Dendritic cell treated with granulocyte-macrophage colony-stimulating factor and Interleukin-4, amounts not matched to agents 40 ng/mL and 50 ng/mL, for 4 days (primary cell): Measurements from ENCODE around the gene TWIST2.

Experiments
- H3K27ac Mint-ChIP-seq: one replicate; pipeline ENCODE4 v1.8.0; 2022; ENCODE audit warnings: mild to moderate bottlenecking, mixed read lengths
- H3K27me3 Mint-ChIP-seq: one replicate; pipeline ENCODE4 v1.8.0; 2022; ENCODE audit warnings: mild to moderate bottlenecking, mixed read lengths
- H3K36me3 Mint-ChIP-seq: one replicate; pipeline ENCODE4 v1.8.0; 2022; ENCODE audit warnings: low read depth, mixed read lengths
- H3K4me1 Mint-ChIP-seq: one replicate; pipeline ENCODE4 v1.8.0; 2022; ENCODE audit warnings: low read depth, mixed read lengths
- H3K4me3 Mint-ChIP-seq: one replicate; pipeline ENCODE4 v1.8.0; 2022; ENCODE audit warnings: mild to moderate bottlenecking, moderate library complexity, mixed read lengths
- H3K9me3 Mint-ChIP-seq: one replicate; pipeline ENCODE4 v1.8.0; 2022; ENCODE audit warnings: mixed read lengths
- intact Hi-C: fragments of 100-400 bp; cut with micrococcal nuclease; formaldehyde crosslinking; loops from one replicate; pipeline ENCODE4 v1.15.0; 2022

TWIST2 gene

DNA sequence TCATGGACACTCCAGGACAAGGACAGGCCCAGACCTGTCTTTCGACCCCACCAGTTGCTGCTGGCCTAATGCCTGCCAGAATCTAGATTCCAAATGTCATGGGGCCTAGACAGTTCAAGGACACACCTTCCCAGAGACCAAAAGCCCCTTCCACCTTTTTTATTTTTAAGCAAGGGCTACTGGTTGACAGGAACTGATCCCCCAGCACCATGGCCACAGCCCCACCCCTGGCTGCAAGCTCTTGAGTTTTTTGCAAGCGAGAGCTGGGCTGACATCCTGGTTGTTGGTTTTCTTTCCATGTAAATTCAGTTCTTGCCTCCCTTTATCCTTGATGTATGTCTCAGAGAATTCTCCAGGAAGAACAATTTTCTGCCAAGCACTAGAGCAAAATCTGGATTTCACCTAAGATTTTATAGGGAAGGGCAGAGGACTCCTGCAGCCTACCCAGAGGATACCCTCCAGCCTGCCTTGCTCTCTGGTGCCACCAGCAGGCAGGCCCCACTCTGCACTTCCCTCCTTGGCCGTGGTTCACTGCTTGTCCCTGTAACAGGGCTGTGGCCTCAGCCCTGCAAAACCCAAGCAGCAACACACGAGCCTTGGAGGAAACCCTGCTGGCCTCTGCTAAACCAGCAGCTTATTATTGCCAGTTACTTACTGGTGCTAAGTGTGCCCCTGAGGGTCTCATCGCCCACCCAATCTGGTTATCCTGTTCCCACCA lies 97.7 kb downstream of the TWIST2 start:
- Mint-ChIP-seq H3K4me3 (no peak overlapping the region), H3K27ac (no peak overlapping the region), H3K27me3 (peaks cover 23% of the 10 kb centered on the region), H3K9me3 (no peaks in the 10 kb centered on the region), H3K4me1 (peaks cover 18% of the 10 kb centered on the region), H3K36me3 (no peaks in the 10 kb centered on the region)
- intact Hi-C loops: no loop called here

- Mint-ChIP-seq H3K27me3 (peaks cover 31% of the 10 kb centered on the region), H3K4me1 (peaks cover 18% of the 10 kb centered on the region), H3K36me3 (no peaks in the 10 kb centered on the region), H3K9me3 (no peaks in the 10 kb centered on the region), H3K4me3 (no peak overlapping the region), H3K27ac (no peak overlapping the region)
- intact Hi-C loops: no loop called here
These were observed 98.7 kb downstream of the TWIST2 start for GRCh38 chr2:238946318-238947242.

DNA sequence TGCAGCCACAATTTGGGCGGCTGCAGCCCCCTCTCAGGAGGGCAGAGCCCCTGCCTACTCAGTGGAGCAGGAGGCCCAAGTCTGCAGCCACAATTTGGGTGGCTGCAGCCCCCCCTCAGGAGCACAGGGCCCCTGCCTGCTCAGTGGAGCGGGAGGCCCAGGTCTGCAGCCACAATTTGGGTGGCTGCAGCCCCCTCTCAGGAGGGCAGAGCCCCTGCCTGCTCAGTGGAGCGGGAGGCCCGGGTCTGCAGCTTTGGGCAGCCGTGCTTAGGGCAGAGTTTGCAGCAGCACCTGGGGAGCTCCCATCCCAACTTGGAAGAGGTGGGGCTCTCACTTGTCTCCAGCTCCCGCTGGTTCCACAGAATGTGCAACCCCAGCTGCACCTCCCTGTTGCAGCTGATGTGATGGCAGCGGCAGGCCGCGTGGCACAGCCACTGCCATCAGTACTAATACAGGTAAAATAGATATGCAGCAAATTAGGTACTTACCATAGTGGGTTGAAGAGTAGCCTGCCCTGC lies 99.4 kb downstream of the TWIST2 start:
- intact Hi-C loops: no loop called here
- H3K4me1 Mint-ChIP-seq: peaks cover 18% of the 10 kb centered on the region

DNA sequence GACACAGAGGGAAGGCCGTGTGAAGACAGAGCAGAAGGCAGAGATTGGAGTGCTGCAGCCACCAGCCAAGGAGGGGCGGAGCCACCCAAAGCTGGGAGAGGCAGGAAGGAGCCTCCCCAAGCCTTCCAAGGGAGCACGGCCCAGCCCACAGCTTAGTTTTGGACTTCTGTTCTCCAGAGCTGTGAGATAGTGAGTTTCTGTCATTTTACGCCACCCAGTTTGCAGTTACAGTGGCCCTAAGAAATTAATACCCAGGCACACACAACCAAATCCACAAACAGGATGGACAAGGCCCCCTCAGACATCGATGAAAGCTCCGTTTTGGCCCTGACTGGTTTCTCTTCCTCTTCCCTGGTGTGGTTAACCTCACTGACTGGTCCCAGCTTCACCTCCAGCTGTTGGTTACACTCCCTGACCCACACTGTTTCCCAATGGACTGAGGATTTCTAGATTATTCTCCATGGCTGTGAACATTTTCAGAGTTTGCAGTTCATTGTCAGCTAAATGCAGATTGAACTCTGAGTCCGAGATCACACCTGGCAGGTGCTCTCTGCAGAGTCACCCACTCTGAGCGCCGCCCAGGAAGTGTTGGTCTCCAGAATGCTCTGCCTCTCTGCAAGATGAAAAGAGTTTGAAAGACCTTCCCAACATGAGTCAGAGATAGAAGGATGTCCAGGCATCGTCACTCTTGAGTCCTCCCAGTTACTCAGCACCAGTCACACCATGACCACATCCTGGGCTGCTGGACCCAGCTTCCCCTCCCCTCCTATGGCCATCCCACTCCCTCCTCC lies 100.2 kb downstream of the TWIST2 start:
- H3K4me1 Mint-ChIP-seq: peaks cover 18% of the 10 kb centered on the region
- H3K9me3 Mint-ChIP-seq: no peaks in the 10 kb centered on the region
- H3K27ac Mint-ChIP-seq: peak overlapping the region; percentile 66
- peak overlapping the region; percentile 45 for H3K4me3 Mint-ChIP-seq
- intact Hi-C loops: no loop called here
- peaks cover 33% of the 10 kb centered on the region for H3K27me3 Mint-ChIP-seq
- H3K36me3 Mint-ChIP-seq: no peaks in the 10 kb centered on the region

More for the DNA sequence above, 99.4 kb downstream of the TWIST2 start:
- Mint-ChIP-seq H3K9me3 (no peaks in the 10 kb centered on the region), H3K27me3 (peaks cover 35% of the 10 kb centered on the region), H3K27ac (peak overlapping the region; percentile 66), H3K36me3 (no peaks in the 10 kb centered on the region), H3K4me3 (no peak overlapping the region)

DNA sequence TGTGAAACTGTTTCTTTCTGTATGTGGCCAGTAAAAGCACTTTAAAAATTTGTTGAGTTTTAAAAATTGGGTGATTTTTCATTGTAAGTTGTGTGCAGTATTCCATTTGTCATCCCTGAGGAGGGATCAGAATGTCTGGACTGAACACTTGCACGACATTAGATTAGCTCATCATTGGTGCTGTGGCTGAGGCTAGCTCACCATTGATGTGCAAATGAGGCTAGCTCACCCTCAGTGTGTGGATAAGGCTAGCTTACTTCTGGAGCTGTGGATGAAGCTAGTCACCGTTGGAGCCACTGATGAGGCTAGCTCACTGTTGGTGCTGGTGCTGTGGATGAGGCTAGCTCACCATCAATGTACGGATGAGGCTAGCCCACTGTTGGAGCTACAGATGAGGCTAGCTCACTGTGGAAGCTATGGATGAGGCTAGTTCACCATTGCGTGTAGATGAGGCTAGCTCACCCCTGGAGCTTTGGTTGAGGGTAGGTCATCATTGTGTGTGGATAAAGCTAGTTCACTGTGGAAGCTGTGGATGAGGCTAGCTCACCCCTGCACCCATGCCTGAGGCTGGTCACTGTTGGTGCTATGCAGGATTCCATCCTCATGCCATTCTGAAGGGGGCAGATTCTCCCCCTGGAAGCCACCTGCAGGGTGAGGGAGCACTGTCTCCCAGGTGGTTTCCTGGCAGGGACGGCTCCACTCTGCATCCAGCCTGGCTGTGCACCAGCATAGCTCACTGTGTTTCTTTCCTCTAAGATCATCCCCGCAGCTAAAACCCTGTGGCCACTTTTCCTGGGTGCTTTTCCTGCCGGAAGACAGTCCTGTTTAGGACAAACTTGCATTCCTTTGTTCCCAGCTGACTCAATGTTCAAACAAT lies 101.1 kb downstream of the TWIST2 start:
- Mint-ChIP-seq H3K9me3 (no peaks in the 10 kb centered on the region), H3K4me3 (no peak overlapping the region), H3K27me3 (peaks cover 36% of the 10 kb centered on the region), H3K27ac (no peak overlapping the region), H3K4me1 (peaks cover 18% of the 10 kb centered on the region), H3K36me3 (no peaks in the 10 kb centered on the region)
- intact Hi-C loops: no loop called here

GRCh38 chr2:238949710-238950345 lies 101.9 kb downstream of the TWIST2 start:
- peaks cover 39% of the 10 kb centered on the region for H3K27me3 Mint-ChIP-seq
- H3K4me3 Mint-ChIP-seq: no peak overlapping the region
- intact Hi-C loops: no loop called here
- H3K27ac Mint-ChIP-seq: no peak overlapping the region
- H3K36me3 Mint-ChIP-seq: no peaks in the 10 kb centered on the region
- no peaks in the 10 kb centered on the region for H3K9me3 Mint-ChIP-seq
- H3K4me1 Mint-ChIP-seq: peaks cover 18% of the 10 kb centered on the region

GRCh38 chr2:238950551-238950950 lies 102.7 kb downstream of the TWIST2 start:
- Mint-ChIP-seq H3K36me3 (no peaks in the 10 kb centered on the region), H3K27me3 (peaks cover 46% of the 10 kb centered on the region), H3K4me3 (no peak overlapping the region), H3K27ac (no peak overlapping the region), H3K4me1 (peaks cover 18% of the 10 kb centered on the region), H3K9me3 (no peaks in the 10 kb centered on the region)
- intact Hi-C loops: no loop called here

DNA sequence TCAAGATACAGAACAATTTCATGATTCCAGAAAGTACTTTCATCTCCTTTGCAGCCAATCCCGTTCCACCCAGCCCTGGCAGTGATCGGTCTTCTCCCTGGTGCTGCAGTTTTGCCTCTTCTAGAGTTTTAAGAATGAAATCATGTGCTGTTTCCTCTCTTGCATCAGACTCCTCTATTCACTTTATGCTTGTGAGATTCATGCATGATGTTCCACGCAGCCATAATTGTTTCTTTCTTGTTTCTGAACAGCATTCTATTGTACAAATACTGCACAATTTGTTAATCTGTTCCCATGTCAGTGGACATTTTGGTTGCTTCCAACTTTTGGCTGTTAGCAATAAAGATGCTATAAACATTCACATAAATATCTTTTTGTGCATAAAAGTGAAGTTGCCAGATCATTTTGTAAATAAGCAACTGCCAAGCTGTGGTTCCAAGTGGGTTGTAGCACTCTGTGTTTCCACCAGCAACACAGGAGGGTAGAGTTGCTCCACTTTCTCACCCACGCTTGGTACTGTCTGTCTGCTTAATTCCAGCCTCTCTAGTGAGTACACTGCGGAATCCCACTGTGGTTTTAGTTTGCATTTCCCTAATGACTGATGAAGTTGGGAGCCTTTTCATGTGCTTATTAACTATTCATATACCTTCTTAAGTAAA lies 104.5 kb downstream of the TWIST2 start:
- intact Hi-C loops: no loop called here
- Mint-ChIP-seq H3K27ac (no peak overlapping the region), H3K4me3 (no peak overlapping the region), H3K36me3 (no peaks in the 10 kb centered on the region), H3K27me3 (peaks cover 60% of the 10 kb centered on the region), H3K9me3 (no peaks in the 10 kb centered on the region), H3K4me1 (peaks cover 17% of the 10 kb centered on the region)

DNA sequence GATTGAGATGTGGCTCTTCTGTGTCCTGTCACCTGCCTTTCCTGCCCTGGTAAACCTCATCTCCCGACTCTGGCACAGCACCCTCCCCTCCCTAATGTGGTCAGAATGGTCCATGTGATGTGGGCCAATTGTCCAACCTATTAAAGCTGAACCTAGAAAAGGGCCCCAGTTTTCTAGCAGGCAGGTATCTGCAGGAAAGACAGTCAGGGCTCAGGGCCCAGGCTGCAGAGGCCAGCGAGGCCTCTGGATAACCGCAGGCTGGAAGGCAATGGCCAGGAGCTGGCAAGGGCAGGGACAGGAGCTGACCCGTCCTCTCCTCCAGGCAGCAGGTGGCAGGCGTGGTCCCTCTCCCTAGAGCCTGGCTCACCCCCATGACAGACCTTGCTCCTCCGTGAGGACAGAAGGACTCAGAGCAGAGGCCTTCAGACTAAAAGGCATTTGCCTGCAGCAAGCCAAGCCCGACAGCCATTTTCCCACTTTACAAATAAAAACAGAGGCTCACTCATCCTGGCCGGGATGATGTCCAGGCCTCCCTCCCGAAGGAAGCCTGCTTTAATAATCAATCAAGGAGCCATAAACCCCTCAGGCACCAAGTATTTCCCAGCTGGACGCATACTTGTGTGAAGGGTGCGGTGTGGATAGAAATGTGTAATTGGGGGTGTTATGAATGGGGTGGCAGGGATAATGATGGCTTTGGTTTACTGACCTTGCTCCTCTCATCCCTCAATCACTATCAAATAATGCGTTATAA lies 107.1 kb downstream of the TWIST2 start:
- Mint-ChIP-seq H3K9me3 (peaks cover 2% of the 10 kb centered on the region), H3K27ac (no peak overlapping the region), H3K4me3 (no peak overlapping the region), H3K4me1 (no peaks in the 10 kb centered on the region), H3K27me3 (peaks cover 57% of the 10 kb centered on the region), H3K36me3 (no peaks in the 10 kb centered on the region)
- intact Hi-C loops: no loop called here

- Mint-ChIP-seq H3K27me3 (peaks cover 48% of the 10 kb centered on the region), H3K27ac (no peak overlapping the region), H3K36me3 (no peaks in the 10 kb centered on the region), H3K4me3 (no peak overlapping the region), H3K4me1 (no peaks in the 10 kb centered on the region), H3K9me3 (peaks cover 10% of the 10 kb centered on the region)
- intact Hi-C loops: no loop called here
These were observed 108.0 kb downstream of the TWIST2 start for GRCh38 chr2:238955648-238956531.

- no peak overlapping the region for H3K27ac Mint-ChIP-seq
- no peak overlapping the region for H3K4me3 Mint-ChIP-seq
- intact Hi-C loops: no loop called here
- peaks cover 11% of the 10 kb centered on the region for H3K9me3 Mint-ChIP-seq
- peaks cover 46% of the 10 kb centered on the region for H3K27me3 Mint-ChIP-seq
- no peaks in the 10 kb centered on the region for H3K36me3 Mint-ChIP-seq
- H3K4me1 Mint-ChIP-seq: no peaks in the 10 kb centered on the region
These were observed 108.8 kb downstream of the TWIST2 start for GRCh38 chr2:238956676-238957075.
